ENCODE measurements around the gene UBAP2L. TPM values are rescaled to one million over a fixed set of nuclear protein-coding genes. Genes with fewer than 3 reads are reported as not detected.

The UBAP2L gene, protein sequence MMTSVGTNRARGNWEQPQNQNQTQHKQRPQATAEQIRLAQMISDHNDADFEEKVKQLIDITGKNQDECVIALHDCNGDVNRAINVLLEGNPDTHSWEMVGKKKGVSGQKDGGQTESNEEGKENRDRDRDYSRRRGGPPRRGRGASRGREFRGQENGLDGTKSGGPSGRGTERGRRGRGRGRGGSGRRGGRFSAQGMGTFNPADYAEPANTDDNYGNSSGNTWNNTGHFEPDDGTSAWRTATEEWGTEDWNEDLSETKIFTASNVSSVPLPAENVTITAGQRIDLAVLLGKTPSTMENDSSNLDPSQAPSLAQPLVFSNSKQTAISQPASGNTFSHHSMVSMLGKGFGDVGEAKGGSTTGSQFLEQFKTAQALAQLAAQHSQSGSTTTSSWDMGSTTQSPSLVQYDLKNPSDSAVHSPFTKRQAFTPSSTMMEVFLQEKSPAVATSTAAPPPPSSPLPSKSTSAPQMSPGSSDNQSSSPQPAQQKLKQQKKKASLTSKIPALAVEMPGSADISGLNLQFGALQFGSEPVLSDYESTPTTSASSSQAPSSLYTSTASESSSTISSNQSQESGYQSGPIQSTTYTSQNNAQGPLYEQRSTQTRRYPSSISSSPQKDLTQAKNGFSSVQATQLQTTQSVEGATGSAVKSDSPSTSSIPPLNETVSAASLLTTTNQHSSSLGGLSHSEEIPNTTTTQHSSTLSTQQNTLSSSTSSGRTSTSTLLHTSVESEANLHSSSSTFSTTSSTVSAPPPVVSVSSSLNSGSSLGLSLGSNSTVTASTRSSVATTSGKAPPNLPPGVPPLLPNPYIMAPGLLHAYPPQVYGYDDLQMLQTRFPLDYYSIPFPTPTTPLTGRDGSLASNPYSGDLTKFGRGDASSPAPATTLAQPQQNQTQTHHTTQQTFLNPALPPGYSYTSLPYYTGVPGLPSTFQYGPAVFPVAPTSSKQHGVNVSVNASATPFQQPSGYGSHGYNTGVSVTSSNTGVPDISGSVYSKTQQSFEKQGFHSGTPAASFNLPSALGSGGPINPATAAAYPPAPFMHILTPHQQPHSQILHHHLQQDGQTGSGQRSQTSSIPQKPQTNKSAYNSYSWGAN
- total RNA-seq = 100 to 1,000 TPM; 258 to 277 TPM
- 63.0 TPM for polyA plus RNA-seq

DNA sequence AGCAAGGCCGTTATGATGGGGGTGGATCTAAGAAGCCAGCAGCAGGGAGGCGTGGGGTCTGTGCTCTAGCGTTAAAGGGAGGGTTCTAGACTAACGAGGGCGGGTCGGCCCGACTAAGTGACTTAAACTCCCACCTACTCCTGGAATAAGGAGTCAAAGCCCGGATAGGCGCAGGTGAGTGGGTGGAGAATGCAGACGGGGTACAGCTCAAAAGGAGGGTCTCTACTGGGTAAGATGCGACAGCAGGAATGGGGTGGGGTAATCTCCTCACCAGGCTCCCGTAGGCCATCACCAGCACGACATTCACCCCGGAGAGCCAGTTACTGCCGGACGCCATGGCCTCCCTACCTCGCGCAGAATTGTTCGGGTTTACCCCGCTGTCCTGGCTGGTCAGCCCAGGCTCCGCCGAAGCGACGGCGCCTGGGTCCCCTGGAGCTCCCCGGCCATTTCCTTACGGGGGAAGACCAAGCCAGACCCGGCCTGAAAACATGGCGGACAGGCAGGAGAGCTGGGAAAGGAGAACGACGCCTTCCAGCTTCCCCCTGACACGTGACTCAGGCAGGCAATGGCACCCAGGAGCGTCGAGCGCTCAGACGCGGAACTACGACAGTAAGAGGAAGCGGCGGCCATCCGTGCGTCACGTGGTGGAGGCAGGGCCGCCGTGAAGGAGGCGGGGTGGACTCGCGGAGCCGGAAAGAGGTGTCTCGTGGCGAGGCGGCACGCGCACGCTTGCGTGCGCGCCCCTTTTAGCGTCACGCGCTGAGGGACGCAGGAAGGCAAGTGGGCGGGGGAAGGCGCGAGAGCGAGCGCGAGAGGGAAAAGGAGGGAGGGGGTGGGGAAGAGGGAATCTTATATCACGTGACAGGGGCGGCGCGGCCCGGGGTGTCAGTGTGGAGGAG lies at the start of gene UBAP2L:
Gene UBAP2L (plus strand): TSS at position 885 of the 899 bp plus-strand sequence. CDS start 4,169 bp downstream, outside the sequence.
- Mint-ChIP-seq H3K27me3 (no peaks in the 10 kb centered on the region), H3K27ac (peak within 1 kb of the TSS; percentile 89 to 100 (median 100)), H3K36me3 (peaks cover 0 to 55% (median 12%) of the 10 kb centered on the region in 3 donors), H3K4me3 (peak within 1 kb of the TSS; percentile 88 to 99 (median 98)), H3K4me1 (peaks cover 66 to 80% (median 75%) of the 10 kb centered on the region in 3 donors), H3K9me3 (no peaks in the 10 kb centered on the region)
- H3K4me1 ChIP-seq (ENCODE audit: insufficient read depth, low read length) = peaks cover 53% of the 10 kb centered on the region
- ChIA-PET POLR2A (interaction anchor here (0.7 to 2.6 kb wide), 12 partner anchors 10 to 587 kb away, joined by 3 to 15 read pairs (median 4); partner anchors contain the start of genes CHTOP, CREB3L4 and RPS27), CTCF (interaction anchor here (0.6 to 2.6 kb wide), 3 partner anchors 19 to 104 kb away, joined by 3 to 8 read pairs (median 5); no protein-coding TSS in a partner anchor)
- H3K36me3 ChIP-seq (ENCODE audit: insufficient read depth, low read length) = peaks cover 25% of the 10 kb centered on the region
- no peaks in the 10 kb centered on the region for H3K27me3 ChIP-seq (ENCODE audit: insufficient read depth, low read length, poor library complexity, severe bottlenecking)
- DNase-seq = peak; percentile 98 to 99 (median 99)
- peak within 1 kb of the TSS; percentile 91 for H3K4me3 ChIP-seq (ENCODE audit: low read length)
- no peaks in the 10 kb centered on the region for H3K9me3 ChIP-seq (ENCODE audit: low read length)
- peak within 1 kb of the TSS; percentile 98 for H3K27ac ChIP-seq (ENCODE audit: low read depth, low read length)

DNA sequence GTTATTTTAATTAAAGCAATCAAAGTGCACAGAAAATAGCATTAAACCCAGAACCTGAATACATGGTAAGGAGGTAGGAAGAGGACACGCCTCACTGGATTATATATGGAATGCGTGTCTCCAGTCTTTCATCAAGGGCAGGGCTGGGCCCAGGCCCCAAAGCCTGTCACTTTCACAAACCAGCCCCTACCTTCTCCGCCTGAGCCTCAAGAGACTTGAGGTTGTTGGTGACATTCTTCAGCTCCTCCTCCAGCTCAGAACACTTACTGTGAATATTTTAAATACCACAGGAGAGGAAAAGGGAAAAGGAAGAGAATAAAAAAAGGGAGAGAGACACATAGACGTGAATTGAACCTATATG lies 49.6 kb upstream of the UBAP2L start:
- Histone ChIP-seq H3K4me3 (ENCODE audit: low read length) (no peak overlapping the region), H3K9me3 (ENCODE audit: low read length) (no peaks in the 10 kb centered on the region), H3K27ac (ENCODE audit: low read depth, low read length) (no peak overlapping the region), H3K4me1 (ENCODE audit: insufficient read depth, low read length) (peaks cover 6% of the 10 kb centered on the region), H3K36me3 (ENCODE audit: insufficient read depth, low read length) (peaks cover 73% of the 10 kb centered on the region), H3K27me3 (ENCODE audit: insufficient read depth, low read length, poor library complexity, severe bottlenecking) (no peaks in the 10 kb centered on the region)
- H3K4me3 Mint-ChIP-seq = no peak overlapping the region
- CTCF ChIA-PET = interaction anchor here (0.8 to 1.0 kb wide), 2 partner anchors 12 to 185 kb away, joined by 3 read pairs; partner anchors contain the start of gene RAB13
- H3K36me3 Mint-ChIP-seq = peaks cover 15 to 86% (median 35%) of the 10 kb centered on the region in 3 donors
- POLR2A ChIA-PET = no interaction called here
- H3K4me1 Mint-ChIP-seq = peaks cover 28 to 47% (median 45%) of the 10 kb centered on the region in 3 donors
- H3K27ac Mint-ChIP-seq = peak overlapping the region in 6 of 8 donors; percentile 65 to 86 (median 76)
- no peaks in the 10 kb centered on the region for H3K27me3 Mint-ChIP-seq
- no peaks in the 10 kb centered on the region for H3K9me3 Mint-ChIP-seq
- no peak for DNase-seq

GRCh38 chr1:154171880-154172279 lies 48.9 kb upstream of the UBAP2L start:
- ChIA-PET POLR2A (no interaction called here), CTCF (interaction anchor here (0.8 to 1.0 kb wide), 2 partner anchors 13 to 185 kb away, joined by 3 read pairs; partner anchors contain the start of gene RAB13)
- Mint-ChIP-seq H3K4me3 (no peak overlapping the region), H3K27me3 (no peaks in the 10 kb centered on the region), H3K4me1 (peaks cover 32 to 54% (median 52%) of the 10 kb centered on the region in 3 donors), H3K27ac (peak overlapping the region in 7 of 8 donors; percentile 13 to 82 (median 63)), H3K36me3 (peaks cover 15 to 84% (median 35%) of the 10 kb centered on the region in 3 donors), H3K9me3 (no peaks in the 10 kb centered on the region)
- Histone ChIP-seq H3K36me3 (ENCODE audit: insufficient read depth, low read length) (peaks cover 70% of the 10 kb centered on the region), H3K4me3 (ENCODE audit: low read length) (no peak overlapping the region), H3K27ac (ENCODE audit: low read depth, low read length) (no peak overlapping the region), H3K9me3 (ENCODE audit: low read length) (no peaks in the 10 kb centered on the region), H3K4me1 (ENCODE audit: insufficient read depth, low read length) (peaks cover 13% of the 10 kb centered on the region), H3K27me3 (ENCODE audit: insufficient read depth, low read length, poor library complexity, severe bottlenecking) (no peaks in the 10 kb centered on the region)
- DNase-seq = no peak

DNA sequence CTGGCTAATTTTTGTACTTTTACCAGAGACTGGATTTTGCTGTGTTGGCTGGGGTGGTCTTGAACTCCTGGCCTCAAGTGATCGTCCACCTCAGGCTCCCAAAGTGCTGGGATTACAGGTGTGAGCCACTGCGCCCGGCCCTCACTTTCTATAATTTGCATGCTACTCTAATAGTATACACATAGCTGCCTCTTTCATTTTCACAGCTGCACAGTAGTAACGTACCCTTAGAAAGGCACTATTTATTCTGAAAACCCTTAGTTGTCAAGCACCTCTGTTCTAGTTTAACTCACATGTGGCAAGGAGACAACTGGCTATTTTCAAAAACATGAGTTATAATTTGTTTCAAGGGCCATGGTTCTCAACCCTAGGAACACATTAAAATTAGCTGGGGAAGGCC lies 46.1 kb upstream of the UBAP2L start:
- Histone ChIP-seq H3K36me3 (ENCODE audit: insufficient read depth, low read length) (peaks cover 53% of the 10 kb centered on the region), H3K4me3 (ENCODE audit: low read length) (no peak overlapping the region), H3K27me3 (ENCODE audit: insufficient read depth, low read length, poor library complexity, severe bottlenecking) (no peaks in the 10 kb centered on the region), H3K9me3 (ENCODE audit: low read length) (no peaks in the 10 kb centered on the region), H3K27ac (ENCODE audit: low read depth, low read length) (no peak overlapping the region), H3K4me1 (ENCODE audit: insufficient read depth, low read length) (peaks cover 41% of the 10 kb centered on the region)
- no peak for DNase-seq
- Mint-ChIP-seq H3K9me3 (no peaks in the 10 kb centered on the region), H3K27me3 (no peaks in the 10 kb centered on the region), H3K36me3 (peaks cover 15 to 78% (median 24%) of the 10 kb centered on the region in 3 donors), H3K4me1 (peaks cover 56 to 71% (median 71%) of the 10 kb centered on the region in 3 donors), H3K27ac (peak overlapping the region in 1 of 8 donors; percentile 44), H3K4me3 (no peak overlapping the region)
- ChIA-PET CTCF (interaction anchor here (1.4 to 3.0 kb wide), 3 partner anchors 13 to 17 kb away, joined by 4 to 7 read pairs (median 6); no protein-coding TSS in a partner anchor), POLR2A (no interaction called here)

GRCh38 chr1:154176337-154176736 lies 44.4 kb upstream of the UBAP2L start:
- Histone ChIP-seq H3K4me1 (ENCODE audit: insufficient read depth, low read length) (peaks cover 57% of the 10 kb centered on the region), H3K27me3 (ENCODE audit: insufficient read depth, low read length, poor library complexity, severe bottlenecking) (no peaks in the 10 kb centered on the region), H3K9me3 (ENCODE audit: low read length) (no peaks in the 10 kb centered on the region), H3K4me3 (ENCODE audit: low read length) (no peak overlapping the region), H3K27ac (ENCODE audit: low read depth, low read length) (no peak overlapping the region), H3K36me3 (ENCODE audit: insufficient read depth, low read length) (peaks cover 36% of the 10 kb centered on the region)
- Mint-ChIP-seq H3K36me3 (peaks cover 13 to 71% (median 17%) of the 10 kb centered on the region in 3 donors), H3K4me1 (peaks cover 65 to 77% (median 77%) of the 10 kb centered on the region in 3 donors), H3K9me3 (no peaks in the 10 kb centered on the region), H3K27me3 (no peaks in the 10 kb centered on the region), H3K27ac (peak overlapping the region; percentile 21 to 93 (median 68)), H3K4me3 (peak overlapping the region in 5 of 7 donors; percentile 14 to 62 (median 38))
- DNase-seq = no peak
- ChIA-PET POLR2A (no interaction called here), CTCF (interaction anchor here (1.4 to 3.0 kb wide), 2 partner anchors 16 to 20 kb away, joined by 3 to 7 read pairs; no protein-coding TSS in a partner anchor)

DNA sequence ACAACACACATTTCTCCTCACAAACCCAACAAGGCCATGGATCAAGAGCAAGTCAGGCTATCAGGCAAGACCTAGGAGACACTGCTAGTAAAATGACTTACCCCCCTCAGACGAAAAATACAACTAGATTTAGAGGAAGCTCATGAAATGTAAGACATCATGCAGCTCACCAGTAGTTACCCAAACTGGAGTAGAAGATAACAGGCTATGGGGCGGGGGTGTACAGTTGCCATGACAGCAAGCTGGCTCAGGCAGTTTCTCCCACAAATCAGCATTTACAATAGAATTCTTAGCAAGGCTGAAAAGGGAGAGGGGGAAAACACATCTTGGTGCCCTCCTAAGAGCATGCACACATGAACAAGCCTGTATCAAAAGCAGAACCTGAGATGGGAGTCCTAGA lies 42.7 kb upstream of the UBAP2L start:
- H3K4me1 Mint-ChIP-seq = peaks cover 63 to 74% (median 74%) of the 10 kb centered on the region in 3 donors
- no peak overlapping the region for H3K27ac ChIP-seq (ENCODE audit: low read depth, low read length)
- H3K9me3 ChIP-seq (ENCODE audit: low read length) = no peaks in the 10 kb centered on the region
- H3K27me3 ChIP-seq (ENCODE audit: insufficient read depth, low read length, poor library complexity, severe bottlenecking) = no peaks in the 10 kb centered on the region
- H3K4me1 ChIP-seq (ENCODE audit: insufficient read depth, low read length) = peaks cover 64% of the 10 kb centered on the region
- peak overlapping the region; percentile 49 to 100 (median 81) for H3K4me3 Mint-ChIP-seq
- H3K27ac Mint-ChIP-seq = peak overlapping the region; percentile 58 to 100 (median 91)
- POLR2A ChIA-PET = interaction anchor here (1.5 kb wide), 1 partner anchor 20 kb away, joined by 4 read pairs; no protein-coding TSS in a partner anchor
- CTCF ChIA-PET = no interaction called here
- H3K9me3 Mint-ChIP-seq = no peaks in the 10 kb centered on the region
- no peaks in the 10 kb centered on the region for H3K27me3 Mint-ChIP-seq
- no peak for DNase-seq
- H3K36me3 ChIP-seq (ENCODE audit: insufficient read depth, low read length) = peaks cover 19% of the 10 kb centered on the region
- H3K36me3 Mint-ChIP-seq = peaks cover under 1 to 68% (median 4%) of the 10 kb centered on the region in 3 donors
- no peak overlapping the region for H3K4me3 ChIP-seq (ENCODE audit: low read length)

Measured in CD8-positive, alpha-beta memory T cell (primary cell).